GM12878 (cell line): Measurements from ENCODE around the gene IFITM1. TPM values are rescaled to one million over a fixed set of nuclear protein-coding genes. Genes with fewer than 3 reads are reported as not detected.

Experiments
- ATAC-seq: fragments of 200-7000 bp; cut with Tn5 transposase; 3 replicates; pipeline ENCODE4 v1.9.1; 2020; ENCODE audit warnings: mild to moderate bottlenecking, moderate library complexity
- BruUV-seq: library from RNA; stranded (reverse); fragments of 400-500 nt; replicated peaks from 2 replicates; lab custom pipeline; 2021; lab: Mats Ljungman, UMichigan
- CTCF ChIA-PET: fragments of 300-600 bp; sonication (Branson Sonifier 250); formaldehyde crosslinking; extraction: SDS; loops from one replicate; lab custom pipeline; 2021; ENCODE audit warnings: inconsistent platforms; lab: Yijun Ruan, JAX
- POLR2A ChIA-PET: fragments of 350-600 bp; formaldehyde crosslinking; extraction: SDS; loops from one replicate; lab custom pipeline; 2021; ENCODE audit warnings: inconsistent platforms; lab: Charles Lee
- RAD21 ChIA-PET: fragments of 300-600 bp; sonication (Branson Sonifier 250); formaldehyde crosslinking; loops from one replicate; lab custom pipeline; 2023; ENCODE audit warnings: antibody characterized with exemption; ENCODE audit not compliant: unreplicated experiment; lab: Charles Lee
- SMC1A ChIA-PET: fragments of 300-600 bp; sonication (Branson Sonifier 250); formaldehyde crosslinking; loops from one replicate; lab custom pipeline; 2023; ENCODE audit not compliant: unreplicated experiment, uncharacterized antibody; lab: Charles Lee
- DNase-seq: peaks from one replicate; pipeline ENCODE4 v3.0.0-alpha.2; 2011; ENCODE audit warnings: low read depth, low spot score
- FAIRE-seq: peaks from 3 replicates; lab custom pipeline; 2011; peaks lifted over from hg19 to GRCh38; lab: Jason Lieb, UNC
- H2AFZ ChIP-seq: 2 replicates; pipeline ENCODE4 v1.6.0; 2011; ENCODE audit warnings: low read depth, low read length, control low read depth; ENCODE audit not compliant: control insufficient read depth
- H3K27ac ChIP-seq: 2 replicates; pipeline ENCODE4 v1.5.1; 2011; ENCODE audit warnings: control low read depth; ENCODE audit not compliant: control insufficient read depth, insufficient read depth
- H3K27me3 ChIP-seq, 2 experiments: replicated peaks in 1 of 2; 2 replicates each; pipeline versions ENCODE4 v1.6.0 to v1.6.1; 2011; ENCODE audit warnings: low read length in 1 of 2; ENCODE audit not compliant: control insufficient read depth in 2 of 2, insufficient read depth in 2 of 2
- H3K36me3 ChIP-seq, 2 experiments: 2 replicates each; pipeline ENCODE4 v1.5.1; 2011; ENCODE audit warnings: low read length in 1 of 2; ENCODE audit not compliant: control insufficient read depth in 2 of 2, insufficient read depth in 2 of 2
- H3K4me1 ChIP-seq: 2 replicates; pipeline ENCODE4 v1.6.1; 2011; ENCODE audit warnings: mild to moderate bottlenecking, low read length, moderate library complexity, mixed read lengths; ENCODE audit not compliant: control insufficient read depth, insufficient read depth
- H3K4me2 ChIP-seq: 2 replicates; pipeline ENCODE4 v1.6.0; 2011; ENCODE audit warnings: control low read depth; ENCODE audit not compliant: control insufficient read depth, insufficient read depth
- H3K4me3 ChIP-seq: fragments of 200-600 bp; sonication (generic); 2 replicates; pipeline ENCODE4 v1.5.1; 2016
- H3K79me2 ChIP-seq: 2 replicates; pipeline ENCODE4 v1.6.0; 2011; ENCODE audit warnings: low read length; ENCODE audit not compliant: control insufficient read depth, insufficient read depth
- H3K9ac ChIP-seq: 2 replicates; pipeline ENCODE4 v1.8.0; 2011; ENCODE audit warnings: low read length, control low read depth, mixed read lengths; ENCODE audit not compliant: control insufficient read depth, insufficient read depth
- H3K9me3 ChIP-seq: replicated peaks from 3 replicates; pipeline ENCODE4 v1.5.1; 2011; ENCODE audit warnings: mild to moderate bottlenecking, low read length; ENCODE audit not compliant: control insufficient read depth, insufficient read depth
- H4K20me1 ChIP-seq: 2 replicates; pipeline ENCODE4 v1.6.0; 2011; ENCODE audit not compliant: control insufficient read depth, insufficient read depth
- CEBPZ ChIP-seq: fragments of 150-350 bp; IDR thresholded peaks from 2 replicates; pipeline ENCODE4 v1.6.1; 2016; ENCODE audit warnings: low read depth, low read length
- POLR2A ChIP-seq: IDR thresholded peaks from 2 replicates; pipeline ENCODE4 v1.6.1; 2011; ENCODE audit warnings: low read depth, mild to moderate bottlenecking, low read length
- RUNX3 ChIP-seq: IDR thresholded peaks from 2 replicates; pipeline ENCODE4 v1.6.1; 2012; ENCODE audit warnings: low read length, inconsistent platforms
- SREBF1 ChIP-seq: IDR thresholded peaks from 2 replicates; pipeline ENCODE4 v1.6.1; 2012; ENCODE audit warnings: mild to moderate bottlenecking, low read length
- TARDBP ChIP-seq: IDR thresholded peaks from 2 replicates; pipeline ENCODE4 v1.6.1; 2016; ENCODE audit warnings: borderline replicate concordance
- ZBED1 ChIP-seq: IDR thresholded peaks from 2 replicates; pipeline ENCODE4 v1.6.1; 2016; ENCODE audit warnings: borderline replicate concordance
- ZNF592 ChIP-seq: fragments of 450-650 bp; IDR thresholded peaks from 2 replicates; pipeline ENCODE4 v1.6.1; 2017; ENCODE audit warnings: mild to moderate bottlenecking, moderate library complexity
- WGBS: methylation state at CpG from one replicate; pipeline ENCODE4 v1.1.6; 2016; ENCODE audit warnings: low lambda C conversion rate; ENCODE audit not compliant: insufficient replicate concordance, insufficient coverage; ENCODE audit errors: missing lambda C conversion rate; 5-methylcytosine and 5-hydroxymethylcytosine counted together
- in situ Hi-C: fragments of 300-500 bp; cut with MboI; formaldehyde crosslinking; loops from 9 replicates; pipeline ENCODE4 v1.14.3; 2018; ENCODE audit warnings: mixed read lengths
- intact Hi-C: fragments of 100-400 bp; cut with micrococcal nuclease; formaldehyde crosslinking; loops from one replicate; pipeline ENCODE4 v1.14.2; 2022; ENCODE audit not compliant: unreplicated experiment
- polyA plus RNA-seq, 11 experiments: library from polyadenylated mRNA; depleted of rRNA in 4 of 11; unstranded in 6 of 11; stranded (reverse) in 5 of 11; fragments of >200 nt; fragmentation: Nextera tagmentation in 4 of 11; fragmentation: Illumina TruSeq in 1 of 11; extraction: Ambion mirVana in 4 of 11; extraction: Trizol in 1 of 11; gene quantifications; 1 replicate in 1 of 11; 2 replicates in 10 of 11; pipeline versions ENCODE4 v1.2.1 to v1.2.3, GENCODE V29; 2011 to 2016; ENCODE audit warnings: inconsistent platforms in 2 of 11, missing spikeins in 2 of 11, low read depth in 1 of 11
- total RNA-seq, 4 experiments: library from RNA; depleted of rRNA in 3 of 4; stranded (reverse); fragments of >200 nt in 3 of 4; fragmentation: Illumina TruSeq in 1 of 4; extraction: Trizol in 1 of 4; gene quantifications; 2 replicates each; pipeline versions ENCODE4 v1.2.1 to v1.2.3, GENCODE V29; 2013 to 2021

The IFITM1 gene
- total and polyA plus RNA-seq, 10 of the 15 experiments (the other 5 are each of a cell fraction or from before 2014, with no cell fraction given): 396 to 2,788 (median 607) TPM

- ChIA-PET RAD21 (no interaction called here), CTCF (no interaction called here), SMC1A (no interaction called here), POLR2A (no interaction called here)
- Histone ChIP-seq H2AFZ (no peak overlapping the region), H3K4me1 (peaks cover 3% of the 10 kb centered on the region), H3K9me3 (no peaks in the 10 kb centered on the region), H3K4me2 (no peak overlapping the region), H3K27me3 (no peaks in the 10 kb centered on the region; a peak in 1 of 4 replicates), H3K36me3 (no peaks in the 10 kb centered on the region), H3K4me3 (no peak overlapping the region), H4K20me1 (no peaks in the 10 kb centered on the region), H3K27ac (no peak overlapping the region), H3K9ac (no peak overlapping the region), H3K79me2 (no peaks in the 10 kb centered on the region)
- no TSS peak for BruUV-seq
- TF ChIP-seq RUNX3 (peak; percentile 57), TARDBP (no peak), ZBED1 (no peak), SREBF1 (no peak), POLR2A (peak; percentile 36)
- intact Hi-C loops (no loop called here), in situ Hi-C loops (no loop called here)
- no peak for DNase-seq
- peak; percentile 64 for ATAC-seq
- WGBS: 8% methylated on average over 24 of the region's 26 CpGs
- no peak for FAIRE-seq
Measured at GRCh38 chr11:297586-298405, 16.0 kb upstream of the IFITM1 start.

- intact Hi-C loops: no loop called here
- Histone ChIP-seq H3K27me3 (no peaks in the 10 kb centered on the region; a peak in 1 of 4 replicates), H3K36me3 (no peaks in the 10 kb centered on the region), H4K20me1 (no peaks in the 10 kb centered on the region), H3K9me3 (no peaks in the 10 kb centered on the region), H3K27ac (no peak overlapping the region), H3K4me3 (no peak overlapping the region), H3K4me1 (peaks cover 11% of the 10 kb centered on the region), H3K9ac (no peak overlapping the region), H3K4me2 (no peak overlapping the region), H3K79me2 (no peaks in the 10 kb centered on the region), H2AFZ (no peak overlapping the region)
- FAIRE-seq: no peak
- ChIA-PET SMC1A (no interaction called here), RAD21 (no interaction called here), CTCF (no interaction called here), POLR2A (no interaction called here)
- WGBS: 68% methylated on average over 15 of the region's 15 CpGs
- no peak for ATAC-seq
- no TSS peak for BruUV-seq
- no peak for DNase-seq
- in situ Hi-C loops: no loop called here
- no peak for TF ChIP-seq ZNF592
- TF ChIP-seq CEBPZ: no peak
Measured at GRCh38 chr11:298406-299065, 15.3 kb upstream of the IFITM1 start.
